A549 (cell line): ENCODE results near the gene SCGB1A1. TPM values are rescaled to one million over a fixed set of nuclear protein-coding genes. Genes with fewer than 3 reads are reported as not detected.

ENCODE experiments used
- ATAC-seq, 2 experiments: fragments of 200-7000 bp in 1 of 2; fragments of >200 bp in 1 of 2; cut with Nextera tagmentation in 1 of 2; cut with Tn5 transposase in 1 of 2; 3 replicates each; pipeline versions ENCODE4 v1.8.0 to v1.9.1; 2018 to 2020; ENCODE audit warnings: mild to moderate bottlenecking in 1 of 2, moderate library complexity in 1 of 2
- CTCF ChIA-PET: fragments of 300-600 bp; sonication (Branson Sonifier 250); formaldehyde crosslinking; extraction: SDS; loops from one replicate; lab custom pipeline; 2021; ENCODE audit warnings: antibody characterized with exemption, inconsistent platforms; lab: Yijun Ruan, JAX
- POLR2A ChIA-PET: fragments of 350-600 bp; formaldehyde crosslinking; extraction: SDS; loops from one replicate; lab custom pipeline; 2021; ENCODE audit warnings: antibody characterized with exemption, inconsistent platforms; lab: Yijun Ruan, JAX
- DNase-seq, 2 experiments: peaks; one replicate each; pipeline versions ENCODE4 v3.0.0 to v3.0.0-alpha.2; 2011 to 2016; ENCODE audit warnings: low read depth in 1 of 2, low spot score in 1 of 2
- FAIRE-seq: peaks from 2 replicates; lab custom pipeline; 2011; peaks lifted over from hg19 to GRCh38; lab: Jason Lieb, UNC
- H3K27ac ChIP-seq, 2 experiments: fragments of >200 bp; sonication (Bioruptor Twin); formaldehyde crosslinking; 3 replicates each; pipeline ENCODE4 v1.5.1; 2016 to 2017
- H3K4me1 ChIP-seq: fragments of >200 bp; sonication (Bioruptor Twin); formaldehyde crosslinking; 3 replicates; pipeline ENCODE4 v1.6.1; 2016
- H3K4me2 ChIP-seq: fragments of >200 bp; sonication (Bioruptor Twin); formaldehyde crosslinking; 3 replicates; pipeline ENCODE4 v1.6.1; 2016
- H3K4me3 ChIP-seq: fragments of >200 bp; sonication (Bioruptor Twin); formaldehyde crosslinking; 3 replicates; pipeline ENCODE4 v1.5.1; 2016
- H3K9me3 ChIP-seq: fragments of >200 bp; sonication (Bioruptor Twin); formaldehyde crosslinking; 3 replicates; pipeline ENCODE4 v1.6.1; 2016
- ATOH8 ChIP-seq: fragments of 250-450 bp; sonication (Bioruptor Pico); IDR thresholded peaks from 2 replicates; pipeline ENCODE4 v1.5.0; 2020; ENCODE audit warnings: low read depth, mild to moderate bottlenecking, moderate library complexity
- CBX2 ChIP-seq: fragments of 200-600 bp; sonication (generic); IDR thresholded peaks from 2 replicates; pipeline ENCODE4 v1.6.1; 2016; ENCODE audit warnings: low read depth, mild to moderate bottlenecking, borderline replicate concordance
- CEBPB ChIP-seq, 2 experiments: fragments of >200 bp in 1 of 2; sonication (Bioruptor Twin) in 1 of 2; formaldehyde crosslinking in 1 of 2; IDR thresholded peaks; 2 replicates each; pipeline ENCODE4 v1.6.1; 2012 to 2016
- CTCF ChIP-seq: fragments of >200 bp; sonication (Bioruptor Twin); formaldehyde crosslinking; IDR thresholded peaks from 3 replicates; pipeline ENCODE4 v1.5.1; 2016
- ELK1 ChIP-seq: fragments of 150-350 bp; IDR thresholded peaks from 2 replicates; pipeline ENCODE4 v1.6.1; 2014; ENCODE audit warnings: low read depth, mild to moderate bottlenecking, low read length
- ESRRA ChIP-seq: fragments of 150-350 bp; IDR thresholded peaks from 2 replicates; pipeline ENCODE4 v1.6.1; 2014; ENCODE audit warnings: mild to moderate bottlenecking, low read length, borderline replicate concordance
- FOSL2 ChIP-seq, 2 experiments: fragments of 450-650 bp in 1 of 2; fragments of >200 bp in 1 of 2; sonication (Bioruptor Twin) in 1 of 2; formaldehyde crosslinking; IDR thresholded peaks; 2 replicates each; pipeline versions ENCODE4 v1.5.0 to v1.6.1; 2016 to 2020; ENCODE audit warnings: mild to moderate bottlenecking in 1 of 2, moderate library complexity in 1 of 2
- FOXS1 ChIP-seq: fragments of 250-450 bp; sonication (Bioruptor Pico); IDR thresholded peaks from 2 replicates; pipeline ENCODE4 v1.5.0; 2020; ENCODE audit warnings: mild to moderate bottlenecking, moderate library complexity
- GATA3 ChIP-seq: IDR thresholded peaks from 2 replicates; pipeline ENCODE4 v1.6.1; 2012; ENCODE audit warnings: borderline replicate concordance
- JUNB ChIP-seq: fragments of >200 bp; sonication (Bioruptor Twin); formaldehyde crosslinking; IDR thresholded peaks from 2 replicates; pipeline ENCODE4 v1.6.1; 2016
- KDM1A ChIP-seq: fragments of 200-600 bp; sonication (generic); IDR thresholded peaks from 2 replicates; pipeline ENCODE4 v1.6.1; 2016; ENCODE audit warnings: low read depth, mild to moderate bottlenecking
- MAX ChIP-seq: IDR thresholded peaks from 2 replicates; pipeline ENCODE4 v1.6.1; 2012
- MAZ ChIP-seq: fragments of 150-350 bp; IDR thresholded peaks from 2 replicates; pipeline ENCODE4 v1.6.1; 2014; ENCODE audit warnings: antibody characterized with exemption, low read depth, low read length, borderline replicate concordance
- NFE2L2 ChIP-seq: fragments of 150-350 bp; conservative IDR thresholded peaks from 2 replicates; pipeline ENCODE4 v1.6.1; 2014; ENCODE audit warnings: low read length
- POLR2A ChIP-seq: IDR thresholded peaks from 2 replicates; pipeline ENCODE4 v1.6.1; 2012; ENCODE audit warnings: mild to moderate bottlenecking, low read length
- REST ChIP-seq: fragments of 200-600 bp; sonication (generic); IDR thresholded peaks from 2 replicates; pipeline ENCODE4 v1.6.1; 2016; ENCODE audit warnings: antibody characterized with exemption, mild to moderate bottlenecking, moderate library complexity
- RFX5 ChIP-seq: fragments of 450-650 bp; IDR thresholded peaks from 2 replicates; pipeline ENCODE4 v1.7.1; 2014; ENCODE audit warnings: antibody characterized with exemption, mild to moderate bottlenecking, moderate library complexity
- TP53 ChIP-seq: fragments of 250-450 bp; sonication (Bioruptor Pico); IDR thresholded peaks from 2 replicates; pipeline ENCODE4 v1.5.0; 2021; ENCODE audit warnings: mild to moderate bottlenecking, moderate library complexity
- USF2 ChIP-seq: fragments of 450-650 bp; IDR thresholded peaks from 2 replicates; pipeline ENCODE4 v1.6.1; 2014; ENCODE audit warnings: antibody characterized with exemption
- WGBS: methylation state at CpG from one replicate; pipeline ENCODE4 v1.1.6; 2017; ENCODE audit errors: missing lambda C conversion rate; 5-methylcytosine and 5-hydroxymethylcytosine counted together
- polyA plus RNA-seq, 4 experiments: library from polyadenylated mRNA; depleted of rRNA in 3 of 4; stranded (reverse); fragments of >200 nt; fragmentation: RNase III in 1 of 4; extraction: RNeasy Plus Mini Kit Qiagen cat#74134 plus additional on column Dnase treatment in 1 of 4; gene quantifications; 2 replicates in 3 of 4; 3 replicates in 1 of 4; pipeline ENCODE4 v1.2.3, GENCODE V29; 2011 to 2017

The SCGB1A1 gene
- polyA plus RNA-seq, 2 of the 4 experiments (the other 2 are of a cell fraction), result 0.47 TPM; not detected in 1

- ChIA-PET CTCF (interaction anchor here (0.7 to 2.9 kb wide), 2 partner anchors 69 to 111 kb away, joined by 3 to 7 read pairs; no protein-coding TSS in a partner anchor), POLR2A (no interaction called here)
- ATAC-seq (peak; percentile 63 to 67), DNase-seq (peak in 1 of 2 experiments; percentile 42), FAIRE-seq (no peak)
- Histone ChIP-seq H3K4me1 (peaks cover 54% of the 10 kb centered on the region), H3K9me3 (no peaks in the 10 kb centered on the region), H3K27ac (peak overlapping the region; percentile 47 to 86; a peak in 5 of 6 replicates), H3K4me2 (peak overlapping the region; percentile 58), H3K4me3 (no peak overlapping the region)
- no peak for TF ChIP-seq TP53
- 0 out of 2 replicates have a peak, but pooled peaks have one; percentile 49 for TF ChIP-seq MAX
- TF ChIP-seq REST, result no peak
- no peak for TF ChIP-seq CTCF
- TF ChIP-seq KDM1A, result no peak
- no peak for TF ChIP-seq MAZ
- TF ChIP-seq FOSL2 (IDR thresholded peaks at IDR 0.05), result 0 out of 2 replicates have a peak, but pooled peaks have one; percentile 27
- peak; percentile 76 for TF ChIP-seq FOSL2 (CRISPR knock-in tag; IDR thresholded peaks at IDR 0.05)
- no peak for TF ChIP-seq ATOH8 (CRISPR knock-in tag)
- TF ChIP-seq USF2, result no peak
- no peak for TF ChIP-seq RFX5
- no peak for TF ChIP-seq ELK1
- no peak for TF ChIP-seq NFE2L2
- peak; percentile 60; the same call in 1 of the 2 replicates for TF ChIP-seq GATA3
- peak; percentile 37; the same call in 1 of the 2 replicates for TF ChIP-seq JUNB
- no peak for TF ChIP-seq ESRRA
- WGBS, result 32% methylated on average over 11 of the region's 11 CpGs
Observed at GRCh38 chr11:62431171-62431901, 12.5 kb downstream of the SCGB1A1 start.

- Histone ChIP-seq H3K27ac (peak overlapping the region in 1 of 2 experiments; percentile 86; a peak in 3 of 6 replicates), H3K9me3 (no peaks in the 10 kb centered on the region), H3K4me2 (peak overlapping the region; percentile 32; the same call in 2 of the 3 replicates)
- FAIRE-seq, result no peak
- 42% methylated on average over 9 of the region's 9 CpGs for WGBS
- no peak for DNase-seq
- POLR2A ChIA-PET, result no interaction called here
- TF ChIP-seq CBX2, result no peak
- TF ChIP-seq CEBPB (IDR thresholded peaks at IDR 0.05), result peak in 1 of 2 experiments; percentile 27; a peak in 1 of 4 replicates
- no peak for TF ChIP-seq RFX5
- TF ChIP-seq FOXS1 (CRISPR knock-in tag), result no peak
- no peak for TF ChIP-seq POLR2A
- TF ChIP-seq, all 56 proteins: peak for 1
- ATAC-seq, result no peak
- peaks cover 40% of the 10 kb centered on the region for H3K4me1 ChIP-seq
- H3K4me3 ChIP-seq, result no peak overlapping the region
- CTCF ChIA-PET, result interaction anchor here (1.3 to 2.9 kb wide), 3 partner anchors 8 to 110 kb away, joined by 3 to 11 read pairs (median 7); no protein-coding TSS in a partner anchor
Observed at GRCh38 chr11:62432695-62433094, 13.9 kb downstream of the SCGB1A1 start.
